Putamen (tissue), 1 donor: ENCODE measurements around the gene IL6.
"Not testable (repeated sequence)": the region's sequence is repeated elsewhere in the genome, so short reads cannot be mapped to it uniquely, and the experiment has no call there.

Experiments
- DNase-seq: peaks from one replicate; pipeline ENCODE4 v3.0.0-alpha.2; 2016; ENCODE audit warnings: low spot score

IL6 gene

DNA sequence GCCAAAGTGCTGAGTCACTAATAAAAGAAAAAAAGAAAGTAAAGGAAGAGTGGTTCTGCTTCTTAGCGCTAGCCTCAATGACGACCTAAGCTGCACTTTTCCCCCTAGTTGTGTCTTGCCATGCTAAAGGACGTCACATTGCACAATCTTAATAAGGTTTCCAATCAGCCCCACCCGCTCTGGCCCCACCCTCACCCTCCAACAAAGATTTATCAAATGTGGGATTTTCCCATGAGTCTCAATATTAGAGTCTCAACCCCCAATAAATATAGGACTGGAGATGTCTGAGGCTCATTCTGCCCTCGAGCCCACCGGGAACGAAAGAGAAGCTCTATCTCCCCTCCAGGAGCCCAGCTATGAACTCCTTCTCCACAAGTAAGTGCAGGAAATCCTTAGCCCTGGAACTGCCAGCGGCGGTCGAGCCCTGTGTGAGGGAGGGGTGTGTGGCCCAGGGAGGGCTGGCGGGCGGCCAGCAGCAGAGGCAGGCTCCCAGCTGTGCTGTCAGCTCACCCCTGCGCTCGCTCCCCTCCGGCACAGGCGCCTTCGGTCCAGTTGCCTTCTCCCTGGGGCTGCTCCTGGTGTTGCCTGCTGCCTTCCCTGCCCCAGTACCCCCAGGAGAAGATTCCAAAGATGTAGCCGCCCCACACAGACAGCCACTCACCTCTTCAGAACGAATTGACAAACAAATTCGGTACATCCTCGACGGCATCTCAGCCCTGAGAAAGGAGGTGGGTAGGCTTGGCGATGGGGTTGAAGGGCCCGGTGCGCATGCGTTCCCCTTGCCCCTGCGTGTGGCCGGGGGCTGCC is at the start of gene IL6:
IL6 (plus strand) TSS at position 294 of the 807 bp plus-strand sequence; CDS start at position 357, 63 bp downstream.
- peak; percentile 56 for DNase-seq

DNA sequence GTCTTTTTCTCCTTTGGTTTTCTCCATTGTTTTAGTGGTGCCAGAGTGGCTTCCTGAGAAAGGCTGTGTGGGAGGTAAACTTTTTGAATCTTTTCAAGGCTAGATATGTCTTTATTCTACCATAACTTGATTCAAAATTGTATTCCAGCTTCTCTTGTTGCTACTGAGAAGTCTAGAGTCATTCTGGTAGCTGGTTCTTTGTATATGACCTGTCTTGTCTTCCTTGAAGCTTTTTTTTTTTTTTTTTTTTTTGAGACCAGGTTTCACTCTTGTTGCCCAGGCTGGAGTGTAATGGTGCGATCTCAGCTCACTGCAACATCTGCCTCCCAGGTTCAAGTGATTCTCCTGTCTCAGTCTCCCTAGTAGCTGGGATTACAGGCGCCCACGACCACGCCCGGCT is 49.7 kb upstream of the IL6 start:
- DNase-seq = not testable (repeated sequence)

DNA sequence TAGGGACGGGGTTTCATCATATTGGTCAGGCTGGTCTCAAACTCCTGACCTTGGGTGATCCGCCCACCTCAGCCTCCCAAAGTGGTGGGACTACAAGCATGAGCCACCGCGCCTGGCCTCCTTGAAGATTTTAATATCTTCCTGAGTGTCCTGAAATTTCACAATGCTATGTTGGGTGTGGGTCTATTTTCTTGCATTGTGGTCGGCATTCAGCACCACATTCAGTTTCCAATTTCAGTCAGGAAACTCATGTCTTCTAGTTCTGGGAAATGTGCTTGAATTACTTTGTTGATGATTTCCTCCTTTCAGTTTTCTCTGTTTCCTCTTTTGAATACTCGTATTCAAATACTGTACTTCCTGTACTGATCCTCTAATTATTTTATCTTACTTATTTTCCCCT is 49.3 kb upstream of the IL6 start:
- DNase-seq = no peak

DNA sequence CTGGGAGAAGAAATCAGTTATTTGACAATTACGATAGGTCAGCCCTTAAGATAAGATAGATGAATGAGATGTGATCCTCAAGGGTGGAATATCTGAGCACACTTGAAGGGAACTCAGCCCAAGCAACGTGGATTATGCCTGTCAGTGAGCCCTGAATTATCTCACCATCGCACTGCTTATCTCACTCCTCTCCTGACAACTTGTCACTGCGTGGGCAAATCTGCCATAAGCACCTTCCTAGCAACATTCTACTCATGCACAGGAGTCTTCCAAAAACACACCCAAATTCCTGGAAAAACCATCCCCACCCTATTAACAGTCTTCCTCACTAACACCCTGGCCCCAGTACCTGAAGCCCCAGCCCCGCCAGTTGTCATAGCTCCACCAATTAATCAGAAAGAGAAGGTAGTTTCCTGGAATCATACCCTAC is 46.5 kb upstream of the IL6 start:
- peak; percentile 18 for DNase-seq

DNA sequence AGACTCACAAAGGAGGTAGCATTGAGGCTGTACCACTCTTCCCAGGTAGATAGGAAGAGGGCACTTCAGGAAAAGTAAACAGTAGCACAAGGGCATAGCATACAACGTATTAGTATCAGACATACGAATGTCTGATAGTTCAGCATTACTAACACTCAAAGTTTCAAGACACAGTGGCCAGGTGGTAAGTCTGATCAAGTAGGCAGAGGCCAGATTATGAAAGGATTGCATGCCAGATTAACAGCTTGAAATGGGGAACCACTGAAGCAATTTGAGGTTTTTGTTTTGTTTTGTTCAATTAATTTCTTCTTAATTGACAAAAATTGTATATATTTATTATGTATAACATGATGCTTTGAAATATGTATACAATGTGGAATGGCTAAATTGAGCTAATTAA is 45.7 kb upstream of the IL6 start:
- no peak for DNase-seq

DNA sequence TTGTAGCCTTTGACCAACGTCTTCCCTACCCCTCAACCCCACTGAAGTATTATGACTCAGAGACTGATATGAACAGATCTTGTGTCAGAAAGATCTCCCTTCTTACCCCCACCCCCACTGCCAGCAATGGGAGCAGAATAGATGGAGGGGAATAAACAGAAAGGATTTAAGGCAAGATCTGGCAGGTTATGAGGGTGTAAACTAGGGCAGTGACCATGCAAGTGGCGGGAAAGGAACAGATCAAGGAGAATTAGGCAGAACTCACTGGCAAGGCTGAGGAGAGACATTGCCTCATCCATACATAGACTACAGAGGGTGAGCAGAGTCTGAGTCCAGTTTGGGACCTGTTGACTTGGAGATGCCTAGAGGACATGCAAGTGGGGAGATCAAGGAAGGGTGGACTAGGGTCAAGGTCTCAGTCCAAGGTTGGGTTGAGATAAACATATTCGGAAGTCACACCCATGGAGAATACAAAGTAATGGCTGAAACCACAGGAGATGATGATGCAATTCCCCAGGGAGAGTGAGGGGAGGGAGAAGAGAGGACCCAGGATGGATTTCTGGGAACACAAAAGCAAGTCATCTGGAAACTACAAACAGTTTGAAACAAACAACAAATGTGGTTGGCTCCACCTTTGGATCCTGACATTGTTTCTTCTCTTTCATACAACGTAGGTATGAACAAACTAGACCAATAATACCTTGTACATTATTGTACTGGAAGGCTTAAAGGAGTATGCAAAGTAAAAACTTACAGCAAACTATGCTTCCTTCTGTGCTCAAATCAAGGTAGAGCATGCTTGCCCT is 44.9 kb upstream of the IL6 start:
- DNase-seq = no peak

DNA sequence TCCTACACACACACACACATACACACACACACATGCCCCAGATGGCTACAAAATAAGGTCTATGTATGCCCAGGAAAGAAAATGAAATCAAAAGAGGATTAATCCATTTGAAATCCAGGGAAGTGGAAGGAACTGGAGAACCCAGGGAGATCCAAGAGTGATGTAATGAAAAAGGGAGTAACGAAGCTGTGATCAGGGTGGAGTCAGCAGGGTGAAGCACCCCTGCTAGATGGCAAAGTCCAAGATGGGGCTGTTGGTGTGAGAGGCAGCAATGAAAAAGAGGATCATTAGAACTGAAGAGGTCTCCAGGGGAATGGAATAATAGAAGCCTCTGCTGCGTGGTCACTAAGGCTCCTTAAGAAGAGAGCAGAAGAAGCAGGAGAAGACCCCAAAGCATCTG is 43.6 kb upstream of the IL6 start:
- DNase-seq = no peak

DNA sequence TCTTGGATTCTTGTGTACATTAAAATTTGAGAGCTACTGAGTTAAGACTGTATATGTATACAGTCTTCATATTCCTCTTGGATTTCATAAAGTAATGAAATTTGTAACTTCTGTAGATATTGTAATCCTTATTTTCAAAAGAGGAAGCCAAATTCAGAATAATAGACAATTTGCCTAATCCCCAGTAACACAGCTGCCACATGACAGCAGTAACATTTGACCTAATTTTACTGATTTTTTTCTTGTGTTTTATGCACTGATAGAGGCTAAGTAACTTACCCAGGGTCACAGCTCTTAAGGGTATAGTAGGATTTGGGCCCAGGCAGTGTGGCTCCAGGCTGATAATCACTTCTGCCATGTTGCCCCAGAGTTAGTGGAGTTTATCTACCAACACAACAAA is 40.4 kb upstream of the IL6 start:
- DNase-seq = no peak

DNA sequence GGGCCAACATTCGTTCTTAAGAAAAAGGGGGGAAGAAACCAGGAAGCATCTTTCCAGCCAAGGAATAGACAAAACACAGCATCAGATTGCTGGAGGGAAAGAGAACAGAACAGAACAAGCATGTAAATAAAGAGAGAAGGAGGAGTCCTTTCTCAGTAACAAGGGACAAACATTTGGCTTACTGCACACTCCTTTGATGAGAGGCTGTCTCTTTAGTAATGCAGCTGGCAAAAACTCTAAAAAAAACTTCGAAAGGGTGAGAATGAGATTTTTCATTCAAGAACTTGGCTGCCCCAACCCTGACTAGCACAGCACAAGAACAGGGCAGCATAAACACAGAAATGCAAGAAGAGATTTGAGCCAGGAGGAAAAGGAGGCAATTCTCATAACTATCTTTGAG is 38.9 kb upstream of the IL6 start:
- peak; percentile 5 for DNase-seq

DNA sequence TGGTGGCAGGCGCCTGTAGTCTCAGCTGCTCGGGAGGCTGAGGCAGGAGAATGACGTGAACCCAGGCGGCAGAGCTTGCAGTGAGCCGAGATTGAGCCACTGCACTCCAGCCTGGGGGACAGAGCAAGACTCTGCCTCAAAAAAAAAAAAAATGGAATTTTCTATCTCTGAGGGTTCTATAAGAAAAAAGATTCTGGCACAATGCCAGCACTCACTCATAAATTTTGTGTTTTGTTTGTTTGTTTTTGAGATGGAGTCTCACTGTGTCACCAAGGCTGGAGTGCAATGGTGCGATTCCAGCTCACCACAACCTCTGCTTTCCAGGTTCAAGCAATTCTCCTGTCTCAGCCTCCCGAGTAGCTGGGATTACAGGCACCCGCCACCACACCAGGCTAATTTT is 38.1 kb upstream of the IL6 start:
- not testable (repeated sequence) for DNase-seq

DNA sequence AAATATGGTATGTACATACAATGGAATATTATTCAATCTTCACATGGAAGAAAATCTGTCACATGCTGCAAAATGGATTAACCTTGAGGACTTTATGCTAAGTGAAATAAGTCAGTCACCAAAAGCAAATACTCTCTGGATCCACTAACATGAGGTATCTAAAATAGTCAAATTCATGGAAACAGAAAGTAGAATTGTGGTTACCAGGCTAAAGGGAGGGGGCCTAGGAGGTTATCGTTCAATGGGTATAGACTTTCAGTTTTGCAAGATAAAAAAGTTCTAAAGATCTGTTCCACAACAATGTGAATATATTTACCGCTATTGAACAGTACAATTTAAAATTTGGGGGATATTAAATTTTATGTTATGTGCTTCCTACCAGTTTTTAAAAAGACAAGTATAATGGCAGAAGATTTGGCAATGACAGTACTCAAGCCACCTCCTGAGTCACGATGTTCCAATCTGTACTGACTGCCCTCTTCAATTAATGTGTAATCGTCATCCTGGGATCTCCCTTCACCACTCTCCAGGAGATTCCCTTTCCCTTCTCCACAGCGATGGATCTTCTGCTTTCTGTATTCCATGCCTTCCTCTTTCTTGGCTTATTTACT is 32.3 kb upstream of the IL6 start:
- DNase-seq = no peak

DNA sequence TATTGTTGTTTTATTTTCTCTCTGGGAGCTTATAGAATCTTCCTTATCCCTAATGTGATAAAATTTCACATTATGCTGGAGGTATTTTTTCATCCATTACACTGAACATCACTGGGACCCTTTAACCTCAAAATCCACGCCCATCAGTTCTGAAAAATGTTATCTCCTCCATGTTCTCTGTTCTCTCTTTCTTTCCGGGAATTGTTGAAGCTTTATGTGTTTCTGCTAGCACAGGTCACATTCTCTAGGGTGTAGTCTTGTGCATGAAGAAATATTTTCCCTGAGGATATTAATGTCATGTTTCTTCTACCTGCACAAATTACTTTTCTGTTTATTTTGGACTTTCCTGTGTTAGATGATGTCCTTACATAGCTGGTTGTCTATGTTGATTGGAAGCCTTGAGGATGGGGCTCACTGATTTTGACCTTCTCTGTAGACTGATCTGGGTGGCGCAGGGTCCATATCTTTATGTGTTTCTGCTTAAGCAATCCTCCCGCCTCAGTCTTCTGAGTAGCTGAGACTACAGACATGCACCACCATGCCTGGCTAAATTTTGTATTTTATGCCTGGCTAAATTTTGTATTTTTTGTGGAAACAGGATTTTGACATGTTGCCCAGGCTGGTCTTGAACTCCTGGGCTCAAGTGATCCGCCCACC is 31.4 kb upstream of the IL6 start:
- DNase-seq = no peak

DNA sequence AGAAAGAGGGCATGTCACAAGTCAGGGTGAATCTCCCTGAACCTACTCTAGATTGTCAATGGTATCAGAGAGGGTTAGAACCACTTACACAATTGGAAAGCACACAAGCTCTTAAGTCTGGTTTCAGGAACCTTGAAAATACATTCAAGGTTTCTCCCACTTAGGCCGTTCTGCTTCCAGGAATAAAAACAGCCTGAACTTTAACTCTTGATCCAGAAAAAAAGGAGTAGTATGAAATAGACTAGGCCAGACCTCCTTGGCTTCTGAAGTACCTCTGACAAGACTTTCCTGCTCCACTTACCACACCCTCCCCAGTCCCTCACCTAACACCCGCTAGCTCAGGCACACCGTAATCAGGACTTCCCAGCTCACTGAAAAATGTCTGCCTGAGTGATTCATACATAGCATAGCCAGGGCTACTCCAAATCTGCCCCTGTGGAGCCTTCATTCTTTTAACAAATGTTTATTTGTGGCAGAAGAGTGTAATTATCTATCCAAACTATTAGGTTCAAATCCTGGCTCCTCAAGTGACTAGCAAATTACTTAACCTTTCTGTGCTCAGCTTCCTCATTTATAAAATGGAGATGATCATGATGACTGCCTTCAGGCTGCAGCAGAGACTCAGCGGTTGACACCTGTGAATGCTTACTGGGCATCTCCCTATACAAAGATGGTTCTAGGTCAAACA is 30.3 kb upstream of the IL6 start:
- no peak for DNase-seq

DNA sequence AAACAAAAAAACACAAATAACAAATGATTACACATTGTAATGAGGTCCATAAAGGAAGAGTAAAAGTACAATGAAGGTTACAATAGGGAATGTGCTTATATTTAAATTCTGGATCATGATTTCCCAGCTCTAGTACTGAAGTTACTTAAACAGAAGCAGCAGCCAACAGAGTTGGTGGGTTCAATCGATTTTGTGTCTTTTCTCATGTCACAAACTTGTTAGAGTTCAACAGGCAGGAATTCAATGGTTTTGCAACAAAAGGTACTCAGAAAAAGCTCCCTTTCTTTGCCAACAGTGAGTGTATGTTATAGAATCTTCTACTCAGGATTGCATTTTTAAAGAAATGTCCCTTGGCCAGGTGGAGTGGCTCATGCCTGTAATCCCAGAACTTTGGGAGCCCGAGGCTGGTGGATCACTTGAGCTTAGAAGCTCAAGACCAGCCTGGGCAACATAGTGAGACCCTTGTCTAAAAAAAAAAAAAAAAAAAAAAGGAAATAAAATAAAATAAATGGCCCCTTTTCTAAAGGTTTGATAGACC is 29.6 kb upstream of the IL6 start:
- DNase-seq = no peak

DNA sequence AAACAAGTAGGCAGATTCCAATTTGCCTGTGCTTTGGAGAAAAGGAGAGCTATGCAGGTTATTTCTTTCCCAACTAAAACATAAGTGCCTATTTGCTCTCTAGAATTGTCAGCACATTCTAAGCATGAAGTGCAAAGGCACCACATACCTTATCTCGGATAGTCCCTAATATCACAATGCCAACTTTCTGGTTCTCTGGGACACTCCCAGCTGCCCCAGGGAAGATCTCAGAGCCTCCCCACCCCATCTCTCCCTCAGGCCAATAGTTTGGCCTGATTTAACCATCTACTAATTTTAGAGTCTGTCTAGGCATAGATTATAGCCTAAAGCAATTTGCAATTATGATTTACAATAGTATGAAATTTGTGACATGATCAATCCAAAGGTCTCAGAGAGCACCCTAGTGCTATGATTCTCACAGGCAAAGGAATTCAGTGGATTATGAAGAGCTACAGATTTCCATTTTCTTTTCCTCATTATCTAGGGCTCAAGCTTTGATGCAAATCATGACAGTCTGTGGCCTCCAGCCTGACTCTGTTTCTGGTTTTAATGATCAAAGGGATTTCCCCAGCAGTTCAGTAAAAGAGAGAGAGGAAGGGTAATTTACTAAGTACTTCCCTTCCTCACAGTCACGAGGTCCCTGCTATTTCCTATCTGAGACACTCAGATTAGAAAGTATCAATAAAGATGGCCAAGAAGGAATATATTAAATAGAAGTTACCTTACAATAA is 29.0 kb upstream of the IL6 start:
- no peak for DNase-seq

DNA sequence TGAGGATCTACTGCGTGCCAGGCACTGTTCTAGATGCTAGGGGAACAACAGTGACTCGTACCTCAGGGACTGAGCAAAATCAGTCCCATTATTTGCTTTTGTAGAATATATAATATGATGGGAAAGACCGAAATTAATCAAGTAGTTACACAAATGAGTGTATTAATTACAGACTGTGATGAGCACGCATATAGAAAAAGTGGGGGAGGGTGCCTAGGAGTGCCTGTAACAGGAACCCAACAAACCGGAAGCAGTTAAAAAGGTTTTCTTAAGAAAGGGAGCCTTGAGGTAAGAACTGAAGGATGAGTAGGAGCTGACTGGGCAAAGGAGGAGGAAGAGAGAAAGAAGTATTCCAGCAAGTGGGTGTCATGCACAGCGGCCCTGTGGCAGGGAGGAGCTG is 28.2 kb upstream of the IL6 start:
- DNase-seq = no peak

DNA sequence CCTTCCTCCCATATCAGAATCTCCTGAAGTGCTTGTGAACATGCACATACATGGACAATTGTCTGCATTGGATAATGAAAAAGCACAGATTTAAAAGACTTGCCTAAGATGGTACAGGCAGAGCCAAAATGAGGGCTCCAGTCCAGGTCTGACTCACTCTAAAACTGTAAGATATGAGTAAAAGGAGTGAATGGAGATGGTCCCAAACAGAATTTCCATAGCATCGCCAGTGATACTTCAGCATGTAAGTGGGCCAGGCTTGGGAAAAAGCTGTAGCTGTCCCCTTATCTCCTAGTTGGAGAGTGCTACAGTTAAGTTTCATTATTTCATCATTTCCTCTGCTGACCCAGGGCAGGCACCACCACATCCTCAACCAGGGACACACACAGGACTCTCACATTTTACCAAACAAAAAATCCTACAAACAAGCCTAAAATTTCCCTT is 26.4 kb upstream of the IL6 start:
- DNase-seq = no peak

DNA sequence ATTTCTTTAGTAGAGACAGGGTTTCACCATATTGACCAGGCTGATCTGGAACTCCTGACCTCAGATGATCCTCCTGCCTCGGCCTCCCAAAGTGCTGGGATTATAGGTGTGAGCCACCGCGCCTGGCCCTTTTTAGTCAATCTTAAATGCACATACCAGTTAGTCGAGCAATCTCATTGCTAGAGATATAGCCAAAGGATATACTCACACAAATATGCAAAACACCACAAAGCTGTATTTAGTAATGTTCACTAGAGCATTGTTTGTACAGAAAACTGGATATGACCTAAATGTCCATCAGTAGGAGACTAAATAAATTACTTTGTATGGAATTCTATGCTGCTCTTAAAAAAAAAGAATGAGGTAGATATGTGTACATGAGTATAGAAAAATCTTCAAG is 24.5 kb upstream of the IL6 start:
- no peak for DNase-seq

DNA sequence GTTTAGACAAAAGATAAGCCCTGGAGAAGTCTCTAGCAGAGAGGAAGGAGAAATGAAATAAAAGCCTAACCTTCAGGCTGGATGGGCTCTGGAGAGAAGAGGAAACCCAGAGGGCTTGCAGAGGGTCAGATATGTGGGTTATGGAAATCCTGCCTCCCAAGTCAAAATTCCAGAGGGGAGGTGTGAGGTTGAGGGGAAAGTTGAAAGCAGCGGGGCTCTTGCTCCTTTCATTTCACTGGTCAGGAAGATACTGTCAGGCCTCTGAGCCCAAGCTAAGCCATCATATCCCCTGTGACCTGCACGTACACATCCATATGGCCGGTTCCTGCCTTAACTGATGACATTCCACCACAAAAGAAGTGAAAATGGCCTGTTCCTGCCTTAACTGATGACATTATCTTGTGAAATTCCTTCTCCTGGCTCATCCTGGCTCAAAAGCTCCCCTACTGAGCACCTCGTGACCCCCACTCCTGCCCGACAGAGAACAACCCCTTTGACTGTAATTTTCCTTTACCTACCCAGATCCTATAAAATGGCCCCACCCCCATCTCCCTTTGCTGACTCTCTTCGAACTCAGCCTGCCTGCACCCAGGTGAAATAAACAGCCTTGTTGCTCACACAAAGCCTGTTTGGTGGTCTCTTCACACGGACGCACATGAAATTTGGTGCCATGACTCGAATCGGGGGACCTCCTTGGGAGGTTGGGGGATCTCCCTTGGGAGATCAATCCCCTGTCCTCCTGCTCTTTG is 23.7 kb upstream of the IL6 start:
- not testable (repeated sequence) for DNase-seq
